Natural killer cell (primary cell): ENCODE results near the gene PRKACA. TPM values are rescaled to one million over a fixed set of nuclear protein-coding genes. Genes with fewer than 3 reads are reported as not detected.

Experiments used
- ATAC-seq, 3 donors: fragments of 150-1000 bp in 2 of 3; fragments of 200-7000 bp in 1 of 3; cut with Tn5 transposase; 1 replicate in 1 of 3; 2 replicates in 2 of 3; pipeline ENCODE4 v1.10.0; 2021; ENCODE audit warnings: mild to moderate bottlenecking in 2 of 3, moderate library complexity in 2 of 3
- DNase-seq, 2 donors: peaks; one replicate each; pipeline versions ENCODE4 v3.0.0 to v3.0.0-alpha.2; 2013 to 2021; ENCODE audit warnings: mixed read lengths in 1 of 2
- H3K27ac ChIP-seq: one replicate; pipeline ENCODE4 v1.5.1; 2013; ENCODE audit warnings: mild to moderate bottlenecking, low read length
- H3K27me3 ChIP-seq: one replicate; pipeline ENCODE4 v1.6.1; 2013; ENCODE audit warnings: low read length; ENCODE audit not compliant: control insufficient read depth, insufficient read depth
- H3K36me3 ChIP-seq: one replicate; pipeline ENCODE4 v1.6.1; 2013; ENCODE audit warnings: low read length; ENCODE audit not compliant: control insufficient read depth, insufficient read depth
- H3K4me1 ChIP-seq: one replicate; pipeline ENCODE4 v1.6.1; 2013; ENCODE audit warnings: low read length; ENCODE audit not compliant: control insufficient read depth, insufficient read depth
- H3K4me3 ChIP-seq: one replicate; pipeline ENCODE4 v1.5.1; 2013; ENCODE audit warnings: low read length
- H3K9me3 ChIP-seq: one replicate; pipeline ENCODE4 v1.6.1; 2013; ENCODE audit warnings: low read length; ENCODE audit not compliant: control insufficient read depth, insufficient read depth
- H3K27ac Mint-ChIP-seq, 2 donors: one replicate each; pipeline ENCODE4 v1.8.0; 2022; ENCODE audit warnings: mild to moderate bottlenecking in 2 of 2, mixed read lengths in 2 of 2, moderate library complexity in 1 of 2
- H3K27me3 Mint-ChIP-seq, 2 donors: one replicate each; pipeline ENCODE4 v1.8.0; 2022; ENCODE audit warnings: low read depth in 2 of 2, mixed read lengths in 2 of 2
- H3K36me3 Mint-ChIP-seq: one replicate; pipeline ENCODE4 v1.8.0; 2022; ENCODE audit warnings: mixed read lengths
- H3K4me1 Mint-ChIP-seq, 2 donors: one replicate each; pipeline ENCODE4 v1.8.0; 2022; ENCODE audit warnings: mixed read lengths in 2 of 2
- H3K4me3 Mint-ChIP-seq: one replicate; pipeline ENCODE4 v1.8.0; 2022; ENCODE audit warnings: mild to moderate bottlenecking, moderate library complexity, mixed read lengths
- H3K9me3 Mint-ChIP-seq, 2 donors: one replicate each; pipeline ENCODE4 v1.8.0; 2022; ENCODE audit warnings: mixed read lengths in 2 of 2
- CTCF ChIP-seq: fragments of 200-600 bp; IDR thresholded peaks from one replicate; pipeline ENCODE4 v1.8.0; 2022; ENCODE audit warnings: antibody characterized with exemption
- WGBS: methylation state at CpG from one replicate; pipeline ENCODE4 v1.1.7; 2013; ENCODE audit warnings: missing lambda C conversion rate; ENCODE audit not compliant: insufficient coverage; 5-methylcytosine and 5-hydroxymethylcytosine counted together
- intact Hi-C: fragments of 100-400 bp; cut with micrococcal nuclease; formaldehyde crosslinking; loops from one replicate; pipeline ENCODE4 v1.14.2; 2022
- total RNA-seq, 4 donors: library from RNA; stranded (reverse); fragments of 120-200 nt in 1 of 4; gene quantifications; one replicate each; pipeline versions ENCODE4 v1.2.3 to v1.2.4, GENCODE V29; 2013 to 2022

Gene PRKACA
- total RNA-seq, 3 donors from 2014 or later (not counting 1 experiment from before 2014, with no cell fraction given), result 68.6 to 71.8 (median 69.3) TPM

- H3K27me3 ChIP-seq, result no peaks in the 10 kb centered on the region
- TF ChIP-seq CTCF, result no peak
- H3K4me1 ChIP-seq, result peaks cover 10% of the 10 kb centered on the region
- Mint-ChIP-seq H3K9me3 (no peaks in the 10 kb centered on the region), H3K4me3 (no peak overlapping the region), H3K4me1 (peaks cover 27 to 38% of the 10 kb centered on the region in 2 donors), H3K27ac (no peak overlapping the region), H3K27me3 (no peaks in the 10 kb centered on the region), H3K36me3 (no peaks in the 10 kb centered on the region)
- DNase-seq (no peak), ATAC-seq (no peak)
- H3K27ac ChIP-seq, result no peak overlapping the region
- H3K36me3 ChIP-seq, result no peaks in the 10 kb centered on the region
- H3K4me3 ChIP-seq, result no peak overlapping the region
- no peaks in the 10 kb centered on the region for H3K9me3 ChIP-seq
- intact Hi-C loops, result no loop called here
- WGBS, result 86% methylated on average over 11 of the region's 12 CpGs
Measured at GRCh38 chr19:14142262-14143190, 25.0 kb upstream of the PRKACA start.

- Mint-ChIP-seq H3K36me3 (no peaks in the 10 kb centered on the region), H3K4me1 (peaks cover 34 to 49% of the 10 kb centered on the region in 2 donors), H3K27ac (no peak overlapping the region), H3K4me3 (no peak overlapping the region), H3K27me3 (no peaks in the 10 kb centered on the region), H3K9me3 (no peaks in the 10 kb centered on the region)
- no peak overlapping the region for H3K4me3 ChIP-seq
- DNase-seq (no peak), ATAC-seq (no peak)
- intact Hi-C loops, result no loop called here
- H3K9me3 ChIP-seq, result no peaks in the 10 kb centered on the region
- H3K27me3 ChIP-seq, result no peaks in the 10 kb centered on the region
- WGBS, result 94% methylated on average over 7 of the region's 8 CpGs
- H3K4me1 ChIP-seq, result peaks cover 15% of the 10 kb centered on the region
- no peak for TF ChIP-seq CTCF
- no peaks in the 10 kb centered on the region for H3K36me3 ChIP-seq
- no peak overlapping the region for H3K27ac ChIP-seq
Measured at GRCh38 chr19:14141041-14141440, 23.5 kb upstream of the PRKACA start.

GRCh38 chr19:14139944-14140343 is 22.4 kb upstream of the PRKACA start:
- no peak for ATAC-seq
- intact Hi-C loops, result loop anchor here (5.0 kb wide), 2 partner anchors 48 to 337 kb away; partner anchors contain the start of genes PTGER1 and SAMD1
- H3K4me1 Mint-ChIP-seq, result peaks cover 40 to 50% of the 10 kb centered on the region in 2 donors
- H3K4me3 Mint-ChIP-seq, result no peak overlapping the region
- no peaks in the 10 kb centered on the region for H3K27me3 ChIP-seq
- peaks cover 25% of the 10 kb centered on the region for H3K4me1 ChIP-seq
- H3K27me3 Mint-ChIP-seq, result no peaks in the 10 kb centered on the region
- H3K9me3 ChIP-seq, result no peaks in the 10 kb centered on the region
- peak overlapping the region; percentile 39 to 76 for H3K27ac Mint-ChIP-seq
- H3K36me3 ChIP-seq, result no peaks in the 10 kb centered on the region
- WGBS, result 77% methylated on average over 9 of the region's 9 CpGs
- no peak overlapping the region for H3K27ac ChIP-seq
- no peaks in the 10 kb centered on the region for H3K36me3 Mint-ChIP-seq
- no peak for DNase-seq
- no peak overlapping the region for H3K4me3 ChIP-seq
- H3K9me3 Mint-ChIP-seq, result no peaks in the 10 kb centered on the region
- no peak for TF ChIP-seq CTCF
